HepG2 (cell line): Measurements from ENCODE around the gene HMGCS2. TPM values are rescaled to one million over a fixed set of nuclear protein-coding genes. Genes with fewer than 3 reads are reported as not detected.

Experiments used
- ATAC-seq: fragments of 200-7000 bp; cut with Tn5 transposase; 3 replicates; pipeline ENCODE4 v1.9.1; 2020; ENCODE audit warnings: mild to moderate bottlenecking, moderate library complexity
- BruUV-seq: library from RNA; stranded (reverse); fragments of 400-500 nt; replicated peaks from 2 replicates; lab custom pipeline; 2021; lab: Mats Ljungman, UMichigan
- CTCF ChIA-PET: fragments of 300-600 bp; formaldehyde crosslinking; extraction: SDS; loops from one replicate; lab custom pipeline; 2021; ENCODE audit warnings: low total read pairs, inconsistent platforms, low intra/inter-chr PET ratio; lab: Yijun Ruan, JAX
- POLR2A ChIA-PET: fragments of 350-600 bp; sonication (Branson Sonifier 250); formaldehyde crosslinking; loops from one replicate; lab custom pipeline; 2020; ENCODE audit warnings: antibody characterized with exemption, inconsistent platforms; lab: Yijun Ruan, JAX
- DNase-seq: peaks from one replicate; pipeline ENCODE4 v3.0.0-alpha.2; 2015; ENCODE audit warnings: low spot score
- FAIRE-seq: peaks from 3 replicates; lab custom pipeline; 2011; peaks lifted over from hg19 to GRCh38; lab: Jason Lieb, UNC
- H2AFZ ChIP-seq: one replicate; pipeline ENCODE4 v1.6.1; 2011; ENCODE audit warnings: low read length, inconsistent platforms
- H3K27ac ChIP-seq: fragments of 300-600 bp; 3 replicates; pipeline ENCODE4 v1.8.0; 2011; ENCODE audit warnings: mixed run types, mild to moderate bottlenecking, mixed read lengths, low read length, inconsistent platforms; ENCODE audit not compliant: insufficient read depth; ENCODE audit errors: extremely low read length
- H3K27me3 ChIP-seq, 2 experiments: fragments of 200-600 bp in 1 of 2; 2 replicates in 1 of 2; 3 replicates in 1 of 2; pipeline versions ENCODE4 v1.6.0 to v1.8.0; 2011; ENCODE audit warnings: low read length in 2 of 2, mild to moderate bottlenecking in 2 of 2, moderate library complexity in 2 of 2, inconsistent platforms in 1 of 2; ENCODE audit not compliant: insufficient read depth in 2 of 2, control insufficient read depth in 1 of 2
- H3K36me3 ChIP-seq, 2 experiments: fragments of 200-600 bp in 1 of 2; replicated peaks in 1 of 2; 2 replicates in 1 of 2; 3 replicates in 1 of 2; pipeline versions ENCODE4 v1.5.1 to v1.8.0; 2011; ENCODE audit warnings: low read length in 2 of 2, inconsistent platforms in 1 of 2; ENCODE audit not compliant: insufficient read depth in 2 of 2, control insufficient read depth in 1 of 2
- H3K4me1 ChIP-seq: 2 replicates; pipeline ENCODE4 v1.5.1; 2012; ENCODE audit warnings: low read length, inconsistent platforms; ENCODE audit not compliant: insufficient read depth
- H3K4me2 ChIP-seq: 2 replicates; pipeline ENCODE4 v1.6.0; 2011; ENCODE audit warnings: low read depth, low read length, inconsistent platforms
- H3K4me3 ChIP-seq, 3 experiments: fragments of 200-600 bp in 1 of 3; sonication (generic), shearing (Covaris generic) in 1 of 3; replicated peaks in 1 of 3; 2 replicates each; pipeline ENCODE4 v1.5.1; 2011 to 2016; ENCODE audit warnings: low read length in 3 of 3, inconsistent platforms in 2 of 3, low read depth in 2 of 3, mild to moderate bottlenecking in 2 of 3, control low read depth in 1 of 3, mixed read lengths in 1 of 3; ENCODE audit not compliant: insufficient read depth in 1 of 3
- H3K79me2 ChIP-seq: one replicate; pipeline ENCODE4 v1.6.1; 2011; ENCODE audit warnings: low read length, inconsistent platforms; ENCODE audit not compliant: insufficient read depth
- H3K9ac ChIP-seq: 2 replicates; pipeline ENCODE4 v1.6.0; 2011; ENCODE audit warnings: mild to moderate bottlenecking, low read depth, low read length, inconsistent platforms; ENCODE audit not compliant: insufficient read depth
- H3K9me3 ChIP-seq: 2 replicates; pipeline ENCODE4 v1.5.1; 2012; ENCODE audit warnings: mild to moderate bottlenecking, low read length
- H4K20me1 ChIP-seq: 2 replicates; pipeline ENCODE4 v1.6.0; 2011; ENCODE audit warnings: inconsistent platforms, mild to moderate bottlenecking, low read length, moderate library complexity; ENCODE audit not compliant: insufficient read depth
- CCDC6 ChIP-seq: sonication (generic); formaldehyde crosslinking; IDR thresholded peaks from 2 replicates; pipeline ENCODE4 v1.8.1; 2022; ENCODE audit warnings: mild to moderate bottlenecking, missing genetic modification reagents, moderate library complexity
- CREM ChIP-seq, 2 experiments: sonication (generic) in 1 of 2; formaldehyde crosslinking in 1 of 2; IDR thresholded peaks; 2 replicates each; pipeline versions ENCODE4 v1.4.0 to v1.6.1; 2016 to 2020; ENCODE audit warnings: antibody characterized with exemption in 1 of 2, mild to moderate bottlenecking in 1 of 2, missing genetic modification reagents in 1 of 2
- DZIP1 ChIP-seq: sonication (generic); formaldehyde crosslinking; IDR thresholded peaks from 2 replicates; pipeline ENCODE4 v1.5.0; 2020; ENCODE audit warnings: mild to moderate bottlenecking, missing genetic modification reagents
- GMEB1 ChIP-seq: sonication (generic); formaldehyde crosslinking; IDR thresholded peaks from 2 replicates; pipeline ENCODE4 v1.5.1; 2020; ENCODE audit warnings: missing genetic modification reagents, mild to moderate bottlenecking, borderline replicate concordance
- RARA ChIP-seq: IDR thresholded peaks from 2 replicates; pipeline ENCODE4 v1.6.1; 2016; ENCODE audit warnings: missing genetic modification reagents, missing compliant biosample characterization
- SKIL ChIP-seq: sonication (generic); formaldehyde crosslinking; IDR thresholded peaks from 2 replicates; pipeline ENCODE4 v1.8.0; 2022; ENCODE audit warnings: missing genetic modification reagents, mild to moderate bottlenecking, moderate library complexity, borderline replicate concordance
- TBL1XR1 ChIP-seq: fragments of 150-350 bp; IDR thresholded peaks from 2 replicates; pipeline ENCODE4 v1.6.1; 2014; ENCODE audit warnings: borderline replicate concordance, low read length; ENCODE audit not compliant: partially characterized antibody
- THAP7 ChIP-seq: sonication (generic); formaldehyde crosslinking; IDR thresholded peaks from 2 replicates; pipeline ENCODE4 v1.8.1; 2023; ENCODE audit warnings: mild to moderate bottlenecking, missing genetic modification reagents
- UBTF ChIP-seq: sonication (generic); formaldehyde crosslinking; IDR thresholded peaks from 2 replicates; pipeline ENCODE4 v1.4.0; 2020; ENCODE audit warnings: mild to moderate bottlenecking, missing genetic modification reagents
- XRCC5 ChIP-seq: fragments of 200-400 bp; formaldehyde crosslinking; optimal IDR thresholded peaks from 2 replicates; pipeline ENCODE3; 2017; ENCODE audit warnings: mild to moderate bottlenecking, low read length
- ZKSCAN8 ChIP-seq: IDR thresholded peaks from 2 replicates; pipeline ENCODE4 v1.6.1; 2016; ENCODE audit warnings: borderline replicate concordance, missing genetic modification reagents, missing compliant biosample characterization
- ZNF432 ChIP-seq: sonication (generic); formaldehyde crosslinking; IDR thresholded peaks from 2 replicates; pipeline ENCODE4 v1.5.0; 2020; ENCODE audit warnings: missing genetic modification reagents, mild to moderate bottlenecking, borderline replicate concordance
- ZNF547 ChIP-seq: sonication (generic); formaldehyde crosslinking; IDR thresholded peaks from 2 replicates; pipeline ENCODE4 v1.5.1; 2020; ENCODE audit warnings: mild to moderate bottlenecking, missing genetic modification reagents
- ZNF766 ChIP-seq: sonication (generic); formaldehyde crosslinking; IDR thresholded peaks from 2 replicates; pipeline ENCODE4 v1.5.0; 2020; ENCODE audit warnings: missing genetic modification reagents, borderline replicate concordance
- ZNF878 ChIP-seq: sonication (generic); formaldehyde crosslinking; IDR thresholded peaks from 2 replicates; pipeline ENCODE4 v1.8.1; 2023; ENCODE audit warnings: mild to moderate bottlenecking, missing genetic modification reagents, moderate library complexity
- WGBS: methylation state at CpG from one replicate; pipeline ENCODE4 v1.1.6; 2017; ENCODE audit warnings: low lambda C conversion rate; 5-methylcytosine and 5-hydroxymethylcytosine counted together
- in situ Hi-C: cut with HindIII; loops from 2 replicates; pipeline ENCODE4 v1.10.0; 2017; ENCODE audit warnings: low pct_unique_long_range_greater_than_20kb; ENCODE audit not compliant: extremely low pct_ligation_motif_present
- intact Hi-C: fragments of 100-400 bp; cut with micrococcal nuclease; formaldehyde crosslinking; loops from one replicate; pipeline ENCODE4 v1.10.0; 2022; ENCODE audit not compliant: unreplicated experiment
- polyA plus RNA-seq, 8 experiments: library from polyadenylated mRNA; depleted of rRNA in 3 of 8; stranded (reverse) in 7 of 8; unstranded in 1 of 8; fragments of >200 nt; fragmentation: Illumina TruSeq in 4 of 8; extraction: Trizol in 4 of 8; gene quantifications; 2 replicates each; pipeline versions ENCODE4 v1.2.1 to v1.2.3, GENCODE V29; 2011 to 2016; ENCODE audit warnings: low read depth in 4 of 8, missing spikeins in 1 of 8, mixed read lengths in 1 of 8; ENCODE audit not compliant: insufficient read depth in 1 of 8
- total RNA-seq, 5 experiments: library from RNA; depleted of rRNA; stranded (reverse); fragments of >200 nt; fragmentation: Illumina TruSeq; extraction: Trizol; gene quantifications; 2 replicates each; pipeline ENCODE4 v1.2.3, GENCODE V29; 2016; ENCODE audit warnings: low read depth in 1 of 5

Gene HMGCS2
- total and polyA plus RNA-seq, 2 of the 13 experiments (the other 11 are each of a cell fraction or from before 2014, with no cell fraction given) = 0.44 to 1.5 TPM

- WGBS = 55% methylated on average over 2 of the region's 2 CpGs
- H4K20me1 ChIP-seq = no peaks in the 10 kb centered on the region
- H3K36me3 ChIP-seq = no peaks in the 10 kb centered on the region
- in situ Hi-C loops (no loop called here), intact Hi-C loops (no loop called here)
- no peaks in the 10 kb centered on the region; a peak in 1 of 5 replicates for H3K27me3 ChIP-seq
- ATAC-seq = no peak
- no peak overlapping the region for H3K4me2 ChIP-seq
- no peak overlapping the region for H3K27ac ChIP-seq
- BruUV-seq = no TSS peak
- H3K4me3 ChIP-seq = no peak overlapping the region
- DNase-seq = no peak
- no peak for FAIRE-seq
- peaks cover 22% of the 10 kb centered on the region for H3K9me3 ChIP-seq
- CTCF ChIA-PET = no interaction called here
- no peaks in the 10 kb centered on the region for H3K79me2 ChIP-seq
- H3K9ac ChIP-seq = no peak overlapping the region
- no peak overlapping the region for H2AFZ ChIP-seq
- H3K4me1 ChIP-seq = peaks cover 5% of the 10 kb centered on the region; the same call in 1 of the 2 replicates
- POLR2A ChIA-PET = interaction anchor here (1.5 kb wide), 1 partner anchor 10 kb away, joined by 8 read pairs; the partner anchor contains the start of gene PHGDH
- no peak for TF ChIP-seq DZIP1
- no peak for TF ChIP-seq THAP7 (CRISPR knock-in tag)
- TF ChIP-seq ZNF766 (CRISPR knock-in tag) = no peak
- TF ChIP-seq ZKSCAN8 (CRISPR knock-in tag) = no peak
- TF ChIP-seq SKIL = no peak
- TF ChIP-seq CCDC6 = no peak
- TF ChIP-seq ZNF432 = no peak
- no peak for TF ChIP-seq GMEB1
- no peak for TF ChIP-seq ZNF878
- no peak for TF ChIP-seq XRCC5
- no peak for TF ChIP-seq RARA (CRISPR knock-in tag)
- no peak for TF ChIP-seq ZNF547 (CRISPR knock-in tag)
- no peak for TF ChIP-seq TBL1XR1
- no peak for TF ChIP-seq UBTF (CRISPR knock-in tag)
- no peak for TF ChIP-seq CREM (IDR thresholded peaks at IDR 0.05)
- TF ChIP-seq CREM (CRISPR knock-in tag; IDR thresholded peaks at IDR 0.05) = no peak
Measured at GRCh38 chr1:119702384-119702783, 66.3 kb downstream of the HMGCS2 start.
